Endothelial cell of umbilical vein (primary cell): ENCODE measurements around the gene LGR6. TPM values are rescaled to one million over a fixed set of nuclear protein-coding genes. Genes with fewer than 3 reads are reported as not detected.

Experiments
- BruUV-seq: library from RNA; stranded (reverse); fragments of 400-500 nt; replicated peaks from 2 replicates; lab custom pipeline; 2021; lab: Mats Ljungman, UMichigan
- CTCF ChIA-PET: fragments of 300-600, 350-600 bp; sonication (Branson Sonifier 250); formaldehyde crosslinking; loops from one replicate; lab custom pipeline; 2021; ENCODE audit warnings: antibody characterized with exemption, inconsistent platforms; lab: Charles Lee
- POLR2A ChIA-PET: fragments of 300-600, 350-600 bp; sonication (Branson Sonifier 250); formaldehyde crosslinking; loops from one replicate; lab custom pipeline; 2021; ENCODE audit warnings: antibody characterized with exemption, inconsistent platforms; lab: Charles Lee
- DNase-seq: peaks from one replicate; pipeline ENCODE4 v3.0.0-alpha.2; 2011; ENCODE audit warnings: low read depth, low spot score
- FAIRE-seq: peaks from 2 replicates; lab custom pipeline; 2011; peaks lifted over from hg19 to GRCh38; lab: Jason Lieb, UNC
- H2AFZ ChIP-seq: 2 replicates; pipeline ENCODE4 v1.6.0; 2012; ENCODE audit warnings: low read depth, low read length, control low read depth, inconsistent platforms
- H3K27ac ChIP-seq: 2 replicates; pipeline ENCODE4 v1.5.1; 2011; ENCODE audit warnings: low read depth, mild to moderate bottlenecking, control low read depth, low read length, moderate library complexity; ENCODE audit not compliant: insufficient read depth
- H3K27me3 ChIP-seq, 2 experiments: 2 replicates each; pipeline versions ENCODE4 v1.6.0 to v1.6.1; 2011; ENCODE audit warnings: low read length in 2 of 2, mixed read lengths in 1 of 2; ENCODE audit not compliant: control insufficient read depth in 2 of 2, insufficient read depth in 2 of 2
- H3K36me3 ChIP-seq, 2 experiments: 2 replicates in 1 of 2; 3 replicates in 1 of 2; pipeline ENCODE4 v1.5.1; 2011; ENCODE audit warnings: low read length in 2 of 2, mild to moderate bottlenecking in 1 of 2, moderate library complexity in 1 of 2; ENCODE audit not compliant: control insufficient read depth in 2 of 2, insufficient read depth in 2 of 2; ENCODE audit errors: extremely low read depth in 1 of 2
- H3K4me1 ChIP-seq: 3 replicates; pipeline ENCODE4 v1.5.1; 2011; ENCODE audit warnings: mild to moderate bottlenecking, low read length; ENCODE audit not compliant: control insufficient read depth, insufficient read depth; ENCODE audit errors: extremely low read depth
- H3K4me2 ChIP-seq: 2 replicates; pipeline ENCODE4 v1.6.1; 2011; ENCODE audit warnings: low read length, control low read depth, mixed read lengths; ENCODE audit not compliant: insufficient read depth
- H3K4me3 ChIP-seq, 3 experiments: fragments of 200-600 bp in 1 of 3; sonication (generic), shearing (Covaris generic) in 1 of 3; replicated peaks in 1 of 3; 2 replicates each; pipeline ENCODE4 v1.5.1; 2011 to 2016; ENCODE audit warnings: control low read depth in 3 of 3, low read length in 3 of 3, mild to moderate bottlenecking in 2 of 3, inconsistent platforms in 1 of 3, low read depth in 1 of 3, moderate library complexity in 1 of 3; ENCODE audit not compliant: insufficient read depth in 1 of 3
- H3K79me2 ChIP-seq: 2 replicates; pipeline ENCODE4 v1.6.0; 2012; ENCODE audit warnings: low read length, inconsistent platforms; ENCODE audit not compliant: control insufficient read depth, insufficient read depth
- H3K9ac ChIP-seq: replicated peaks from 2 replicates; pipeline ENCODE3; 2011; ENCODE audit warnings: low read length, control low read depth; ENCODE audit not compliant: insufficient read depth; ENCODE audit errors: extremely low read depth
- H3K9me1 ChIP-seq: replicated peaks from 3 replicates; pipeline ENCODE4 v1.6.0; 2011; ENCODE audit warnings: mild to moderate bottlenecking, low read length; ENCODE audit not compliant: control insufficient read depth, insufficient read depth; ENCODE audit errors: extremely low read depth
- H3K9me3 ChIP-seq: replicated peaks from 2 replicates; pipeline ENCODE4 v1.5.1; 2012; ENCODE audit warnings: low read length, inconsistent platforms; ENCODE audit not compliant: control insufficient read depth, insufficient read depth
- H4K20me1 ChIP-seq: replicated peaks from 2 replicates; pipeline ENCODE3; 2011; ENCODE audit warnings: mild to moderate bottlenecking, low read length; ENCODE audit not compliant: control insufficient read depth, insufficient read depth; ENCODE audit errors: extremely low read depth
- CTCF ChIP-seq, 2 donors: IDR thresholded peaks; 1 replicate in 1 of 2; 2 replicates in 1 of 2; pipeline ENCODE4 v1.5.1; 2011; ENCODE audit warnings: low read length in 2 of 2, mild to moderate bottlenecking in 2 of 2, moderate library complexity in 2 of 2, control low read depth in 1 of 2, inconsistent platforms in 1 of 2, low read depth in 1 of 2; ENCODE audit not compliant: insufficient read depth in 1 of 2; ENCODE audit errors: extremely low read depth in 1 of 2
- EZH2 ChIP-seq: IDR thresholded peaks from 2 replicates; pipeline ENCODE4 v1.6.1; 2012; ENCODE audit warnings: borderline replicate concordance, low read depth, mild to moderate bottlenecking, moderate library complexity, low read length, inconsistent platforms; ENCODE audit not compliant: severe bottlenecking
- FOS ChIP-seq: IDR thresholded peaks from 2 replicates; pipeline ENCODE4 v1.6.1; 2011; ENCODE audit warnings: mild to moderate bottlenecking, low read length, moderate library complexity, borderline replicate concordance; ENCODE audit not compliant: insufficient read depth
- GATA2 ChIP-seq: IDR thresholded peaks from 2 replicates; pipeline ENCODE4 v1.7.0; 2011; ENCODE audit warnings: low read depth, mild to moderate bottlenecking, moderate library complexity, mixed read lengths, low read length; ENCODE audit not compliant: insufficient read length, insufficient read depth
- JUN ChIP-seq: IDR thresholded peaks from 2 replicates; pipeline ENCODE4 v1.6.1; 2011; ENCODE audit warnings: borderline replicate concordance, low read depth; ENCODE audit not compliant: insufficient read length, insufficient read depth
- MAX ChIP-seq: IDR thresholded peaks from 2 replicates; pipeline ENCODE4 v1.6.1; 2011; ENCODE audit not compliant: insufficient read depth, insufficient read length
- MYC ChIP-seq: IDR thresholded peaks from one replicate; pipeline ENCODE4 v1.6.1; 2011; ENCODE audit warnings: mild to moderate bottlenecking, low read depth, low read length
- POLR2A ChIP-seq: IDR thresholded peaks from 2 replicates; pipeline ENCODE4 v1.6.1; 2012; ENCODE audit warnings: low read depth, mild to moderate bottlenecking, control low read depth, low read length
- POLR2AphosphoS5 ChIP-seq: IDR thresholded peaks from 2 replicates; pipeline ENCODE4 v1.6.1; 2012; ENCODE audit warnings: low read depth, mild to moderate bottlenecking, control low read depth, low read length, moderate library complexity; ENCODE audit not compliant: insufficient read depth
- dilution Hi-C: fragments of 300-500 bp; cut with MboI; formaldehyde crosslinking; loops from one replicate; pipeline ENCODE4 v1.15.0; 2019; ENCODE audit warnings: low sequenced_read_pairs; ENCODE audit not compliant: extremely low pct_ligation_motif_present
- intact Hi-C: fragments of 100-400 bp; cut with micrococcal nuclease; formaldehyde crosslinking; loops from one replicate; pipeline ENCODE4 v1.10.0; 2022
- polyA plus RNA-seq, 4 experiments: library from polyadenylated mRNA; depleted of rRNA in 3 of 4; stranded (reverse) in 3 of 4; unstranded in 1 of 4; fragments of >200 nt; gene quantifications; 2 replicates each; pipeline versions ENCODE4 v1.2.1 to v1.2.3, GENCODE V29; 2011 to 2012; ENCODE audit warnings: missing spikeins in 1 of 4
- total RNA-seq: library from RNA; stranded (reverse); gene quantifications from 2 replicates; pipeline ENCODE4 v1.2.3, GENCODE V29; 2021

LGR6 gene
- total and polyA plus RNA-seq, 2 donors (not counting 3 experiments of a cell fraction or from before 2014, with no cell fraction given): not detected

DNA sequence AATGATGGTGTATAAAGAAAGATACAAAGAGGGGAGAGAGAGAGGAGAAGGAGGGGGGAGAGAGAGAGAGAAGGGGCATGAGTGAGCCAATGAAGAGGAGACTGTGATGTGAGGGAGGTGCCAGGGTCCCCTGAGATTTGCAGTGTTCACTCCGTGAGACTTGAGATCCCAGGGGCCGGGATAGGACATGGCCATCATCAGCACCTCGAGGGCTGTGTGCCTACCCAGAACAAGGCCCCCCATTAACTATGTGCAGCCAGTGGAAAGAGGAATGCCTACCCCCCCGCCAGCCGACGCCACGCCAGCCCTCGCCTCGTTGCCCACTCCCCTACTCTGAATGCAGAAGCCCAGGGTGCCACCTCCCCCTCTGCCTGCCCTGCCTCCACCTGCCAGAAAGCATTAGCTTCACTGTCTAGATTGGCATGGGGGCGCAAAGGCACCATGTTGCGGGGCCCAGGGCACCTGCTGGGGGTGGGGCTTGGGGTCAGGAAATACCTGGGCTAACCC lies 14.8 kb downstream of the LGR6 start:
- DNase-seq (no peak), FAIRE-seq (no peak)
- no TSS peak for BruUV-seq
- ChIA-PET CTCF (no interaction called here), POLR2A (no interaction called here)
- Histone ChIP-seq H3K9me1 (no peaks in the 10 kb centered on the region), H4K20me1 (no peaks in the 10 kb centered on the region), H3K79me2 (no peaks in the 10 kb centered on the region), H3K4me2 (no peak overlapping the region), H3K9ac (no peak overlapping the region), H2AFZ (no peak overlapping the region), H3K27me3 (peaks cover 13 to 14% of the 10 kb centered on the region in 2 experiments), H3K4me3 (no peak overlapping the region), H3K4me1 (no peaks in the 10 kb centered on the region), H3K9me3 (no peaks in the 10 kb centered on the region), H3K36me3 (no peaks in the 10 kb centered on the region), H3K27ac (no peak overlapping the region)
- intact Hi-C loops: no loop called here
- TF ChIP-seq EZH2 (no peak), GATA2 (no peak), FOS (no peak), MYC (no peak), CTCF (IDR thresholded peaks at IDR 0.05; ENCODE audit: extremely low read depth in 1 of 2, insufficient read depth in 1 of 2, low read depth in 1 of 2, low read length in 2 of 2) (no peak), JUN (no peak), MAX (no peak), POLR2A (no peak), POLR2AphosphoS5 (no peak)
- dilution Hi-C loops: loop anchor here (25.0 kb wide), 1 partner anchor 104 kb away; no protein-coding TSS in a partner anchor
